GM12878 (cell line): ENCODE data around the gene RAB30. TPM values are rescaled to one million over a fixed set of nuclear protein-coding genes. Genes with fewer than 3 reads are reported as not detected.

Source experiments
- BCLAF1 ChIP-seq: fragments of 450-650 bp; IDR thresholded peaks from 2 replicates; pipeline ENCODE4 v1.6.1; 2017; ENCODE audit warnings: antibody characterized with exemption, mild to moderate bottlenecking, moderate library complexity
- CBX3 ChIP-seq: fragments of 200-600 bp; sonication (generic); IDR thresholded peaks from 2 replicates; pipeline ENCODE4 v1.6.1; 2016; ENCODE audit warnings: low read depth, borderline replicate concordance
- CREB1 ChIP-seq: IDR thresholded peaks from 2 replicates; pipeline ENCODE4 v1.6.1; 2012; ENCODE audit warnings: low read depth, mild to moderate bottlenecking, inconsistent platforms
- KDM1A ChIP-seq: fragments of 200-600 bp; sonication (generic); IDR thresholded peaks from 2 replicates; pipeline ENCODE4 v1.6.1; 2016; ENCODE audit warnings: borderline replicate concordance
- MTA2 ChIP-seq: fragments of 450-650 bp; IDR thresholded peaks from 2 replicates; pipeline ENCODE4 v1.6.1; 2016; ENCODE audit warnings: low read depth, mild to moderate bottlenecking, moderate library complexity
- PRDM15 ChIP-seq: fragments of 450-650 bp; formaldehyde crosslinking; IDR thresholded peaks from 2 replicates; pipeline ENCODE4 v1.4.0; 2020; ENCODE audit warnings: mild to moderate bottlenecking, moderate library complexity
- RELA ChIP-seq: fragments of 450-650 bp; IDR thresholded peaks from 2 replicates; pipeline ENCODE4 v1.8.0; 2014; ENCODE audit warnings: borderline replicate concordance; ENCODE audit not compliant: partially characterized antibody
- YY1 ChIP-seq: IDR thresholded peaks from 2 replicates; pipeline ENCODE4 v1.6.1; 2011; ENCODE audit warnings: low read depth, mild to moderate bottlenecking, low read length
- polyA plus RNA-seq, 11 experiments: library from polyadenylated mRNA; depleted of rRNA in 4 of 11; unstranded in 6 of 11; stranded (reverse) in 5 of 11; fragments of >200 nt; fragmentation: Nextera tagmentation in 4 of 11; fragmentation: Illumina TruSeq in 1 of 11; extraction: Ambion mirVana in 4 of 11; extraction: Trizol in 1 of 11; gene quantifications; 1 replicate in 1 of 11; 2 replicates in 10 of 11; pipeline versions ENCODE4 v1.2.1 to v1.2.3, GENCODE V29; 2011 to 2016; ENCODE audit warnings: inconsistent platforms in 2 of 11, missing spikeins in 2 of 11, low read depth in 1 of 11
- total RNA-seq, 4 experiments: library from RNA; depleted of rRNA in 3 of 4; stranded (reverse); fragments of >200 nt in 3 of 4; fragmentation: Illumina TruSeq in 1 of 4; extraction: Trizol in 1 of 4; gene quantifications; 2 replicates each; pipeline versions ENCODE4 v1.2.1 to v1.2.3, GENCODE V29; 2013 to 2021

RAB30 gene
- total and polyA plus RNA-seq, 10 of the 15 experiments (the other 5 are each of a cell fraction or from before 2014, with no cell fraction given): 9.8 to 26.7 (median 19.2) TPM

DNA sequence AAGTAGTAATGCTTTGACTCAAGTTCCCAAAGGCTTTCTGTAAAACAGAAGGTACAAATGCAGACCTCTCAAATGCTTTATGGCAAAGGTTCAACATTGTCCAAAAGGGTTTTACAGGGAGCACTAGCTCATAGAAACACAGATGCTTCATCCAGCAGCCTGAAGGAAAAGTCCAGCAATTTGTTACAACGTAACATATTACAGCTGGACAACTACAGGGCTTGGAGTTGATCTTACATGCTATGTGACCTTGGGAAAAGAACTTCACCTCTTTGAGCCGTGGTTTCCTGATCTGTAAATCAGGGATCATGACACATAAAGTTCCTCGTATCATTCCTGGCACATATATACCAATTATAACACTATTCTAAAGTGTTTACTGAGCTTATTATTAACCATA lies 85.3 kb downstream of the RAB30 start (continued):
- no peak for TF ChIP-seq PRDM15
- TF ChIP-seq RELA: no peak
- TF ChIP-seq BCLAF1: no peak
- TF ChIP-seq KDM1A: no peak
- no peak for TF ChIP-seq CREB1
- TF ChIP-seq CBX3: no peak
- no peak for TF ChIP-seq MTA2
- no peak for TF ChIP-seq YY1
- TF ChIP-seq, all 136 proteins: peak for 0
